Gastroesophageal sphincter (tissue), 4 donors: Measurements from ENCODE around the gene EDEM2. TPM values are rescaled to one million over a fixed set of nuclear protein-coding genes. Genes with fewer than 3 reads are reported as not detected.

Source experiments
- ATAC-seq: fragments of 150-250 bp; one replicate; pipeline ENCODE4 v1.9.1; 2016; ENCODE audit warnings: mild to moderate bottlenecking, moderate library complexity
- H3K27ac ChIP-seq, 4 donors: fragments of 200-600 bp; sonication (generic) in 3 of 4; 1 replicate in 3 of 4; 2 replicates in 1 of 4; pipeline ENCODE4 v1.5.1; 2016 to 2019
- H3K27me3 ChIP-seq: fragments of 200-600 bp; sonication (generic); one replicate; pipeline ENCODE4 v1.5.1; 2019
- H3K36me3 ChIP-seq, 2 donors: fragments of 200-600 bp; sonication (generic); one replicate each; pipeline ENCODE4 v1.5.1; 2019; ENCODE audit warnings: control low read depth in 1 of 2
- H3K4me1 ChIP-seq, 3 donors: fragments of 200-600 bp; sonication (generic); 1 replicate in 2 of 3; 2 replicates in 1 of 3; pipeline ENCODE4 v1.5.1; 2016 to 2019; ENCODE audit warnings: control low read depth in 2 of 3
- H3K4me3 ChIP-seq, 2 donors: fragments of 200-600 bp; sonication (generic); one replicate each; pipeline ENCODE4 v1.5.1; 2019; ENCODE audit warnings: mild to moderate bottlenecking in 1 of 2, moderate library complexity in 1 of 2
- H3K9me3 ChIP-seq, 3 donors: fragments of 200-600 bp; sonication (generic); one replicate each; pipeline ENCODE4 v1.5.1; 2017 to 2019; ENCODE audit warnings: control low read depth in 2 of 3
- EP300 ChIP-seq: sonication (generic); formaldehyde crosslinking; IDR thresholded peaks from one replicate; pipeline ENCODE4 v1.6.1; 2017; ENCODE audit warnings: antibody characterized with exemption, mild to moderate bottlenecking
- POLR2A ChIP-seq, 2 donors: fragments of 450-650 bp; IDR thresholded peaks; one replicate each; pipeline ENCODE4 v1.6.1; 2017; ENCODE audit warnings: antibody characterized with exemption in 2 of 2, mild to moderate bottlenecking in 2 of 2, moderate library complexity in 1 of 2
- POLR2AphosphoS5 ChIP-seq: sonication (generic); formaldehyde crosslinking; IDR thresholded peaks from one replicate; pipeline ENCODE4 v1.6.1; 2017; ENCODE audit warnings: antibody characterized with exemption
- WGBS, 2 donors: methylation state at CpG; one replicate each; pipeline ENCODE4 v1.1.5; 2018; ENCODE audit warnings: low coverage in 1 of 2; 5-methylcytosine and 5-hydroxymethylcytosine counted together
- total RNA-seq, 4 donors: library from RNA; depleted of rRNA; stranded (reverse); fragments of >200 nt; gene quantifications; one replicate each; pipeline ENCODE4 v1.1.0, GENCODE V29; 2016
- TF ChIP-seq, protein P1 (sequence below), 4 experiments: fragments of 200-600 bp in 2 of 4; fragments of 450-650 bp in 2 of 4; sonication (generic) in 1 of 4; IDR thresholded peaks; one replicate each; pipeline ENCODE4 v1.5.1; 2017 to 2019; ENCODE audit warnings: antibody characterized with exemption in 4 of 4, mild to moderate bottlenecking in 2 of 4, moderate library complexity in 2 of 4

Gene EDEM2
- total RNA-seq, 4 donors from 2014 or later = 11.2 to 18.9 (median 13.5) TPM

DNA sequence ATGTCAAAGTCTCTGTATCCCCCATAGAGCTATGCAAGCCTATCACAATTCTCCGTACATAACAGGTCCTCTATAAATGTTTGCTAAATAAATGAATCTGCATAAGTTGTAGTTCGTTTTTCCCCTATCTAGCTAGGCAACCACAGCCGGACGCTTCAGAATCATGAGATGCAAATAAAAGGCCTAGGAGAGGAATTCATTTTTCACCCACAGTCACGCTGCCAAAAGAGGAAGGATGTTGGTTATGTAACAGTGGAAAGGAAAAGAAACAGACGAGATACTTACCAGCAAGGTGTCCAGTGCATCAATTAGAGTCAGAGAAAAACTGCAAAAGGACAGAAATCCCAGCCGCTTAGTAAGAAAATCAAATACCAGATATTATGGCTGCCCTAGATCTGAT is 2.4 kb downstream of the EDEM2 start:
- Histone ChIP-seq H3K27me3 (no peaks in the 10 kb centered on the region), H3K27ac (peak overlapping the region in 2 of 4 donors; percentile 29 to 42), H3K9me3 (no peaks in the 10 kb centered on the region), H3K4me1 (peaks cover 0 to 33% (median 14%) of the 10 kb centered on the region in 3 donors), H3K4me3 (no peak overlapping the region), H3K36me3 (peaks cover 0 to 47% of the 10 kb centered on the region in 2 donors)
- TF ChIP-seq POLR2AphosphoS5 (no peak), EP300 (no peak), POLR2A (IDR thresholded peaks at IDR 0.05) (no peak)
- TF ChIP-seq, protein P1, sequence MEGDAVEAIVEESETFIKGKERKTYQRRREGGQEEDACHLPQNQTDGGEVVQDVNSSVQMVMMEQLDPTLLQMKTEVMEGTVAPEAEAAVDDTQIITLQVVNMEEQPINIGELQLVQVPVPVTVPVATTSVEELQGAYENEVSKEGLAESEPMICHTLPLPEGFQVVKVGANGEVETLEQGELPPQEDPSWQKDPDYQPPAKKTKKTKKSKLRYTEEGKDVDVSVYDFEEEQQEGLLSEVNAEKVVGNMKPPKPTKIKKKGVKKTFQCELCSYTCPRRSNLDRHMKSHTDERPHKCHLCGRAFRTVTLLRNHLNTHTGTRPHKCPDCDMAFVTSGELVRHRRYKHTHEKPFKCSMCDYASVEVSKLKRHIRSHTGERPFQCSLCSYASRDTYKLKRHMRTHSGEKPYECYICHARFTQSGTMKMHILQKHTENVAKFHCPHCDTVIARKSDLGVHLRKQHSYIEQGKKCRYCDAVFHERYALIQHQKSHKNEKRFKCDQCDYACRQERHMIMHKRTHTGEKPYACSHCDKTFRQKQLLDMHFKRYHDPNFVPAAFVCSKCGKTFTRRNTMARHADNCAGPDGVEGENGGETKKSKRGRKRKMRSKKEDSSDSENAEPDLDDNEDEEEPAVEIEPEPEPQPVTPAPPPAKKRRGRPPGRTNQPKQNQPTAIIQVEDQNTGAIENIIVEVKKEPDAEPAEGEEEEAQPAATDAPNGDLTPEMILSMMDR (IDR thresholded peaks at IDR 0.05) = no peak
- ATAC-seq = no peak
- 20 to 48% methylated on average over 3 to 5 of the region's 7 CpGs for WGBS, 2 donors

DNA sequence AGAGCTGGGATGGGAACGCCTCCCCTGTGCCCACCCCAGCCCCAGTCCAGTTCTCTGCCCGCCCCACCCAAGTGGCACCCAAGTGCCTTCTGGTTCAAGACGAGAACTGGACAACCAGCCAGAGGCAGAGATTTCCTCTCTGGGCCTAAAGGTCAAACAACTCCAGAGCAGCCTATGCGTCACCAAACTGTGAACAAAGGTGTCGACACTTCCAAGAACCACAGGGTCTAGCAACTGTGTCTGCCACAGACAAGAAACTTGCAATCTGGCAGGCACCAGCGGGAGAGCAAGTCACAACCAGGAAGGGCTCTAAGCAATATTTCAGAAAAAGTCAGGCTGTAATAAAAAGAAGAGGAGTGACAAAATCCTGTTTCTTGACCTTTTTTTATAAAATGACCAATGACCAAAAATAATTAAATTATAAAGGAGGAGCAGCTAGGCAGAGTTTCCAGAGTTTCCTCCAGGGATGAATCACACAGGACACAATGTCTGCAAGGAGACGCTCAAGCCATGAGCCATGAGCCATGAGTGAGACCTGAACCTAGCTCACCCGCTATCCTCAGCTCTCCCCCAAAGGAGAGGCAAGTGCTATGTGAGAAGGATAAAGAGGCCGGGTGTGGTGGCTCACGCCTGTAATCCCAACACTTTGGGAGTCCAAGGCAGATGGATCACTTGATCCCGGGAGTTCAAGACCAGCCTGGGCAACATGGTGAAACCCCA is 11.1 kb downstream of the EDEM2 start:
- H3K36me3 ChIP-seq = peaks cover 0 to 93% of the 10 kb centered on the region in 2 donors
- no peak overlapping the region for H3K4me3 ChIP-seq
- no peaks in the 10 kb centered on the region for H3K9me3 ChIP-seq
- no peaks in the 10 kb centered on the region for H3K27me3 ChIP-seq
- ATAC-seq = peak; percentile 73
- H3K27ac ChIP-seq = peak overlapping the region in 3 of 4 donors; percentile 41 to 75 (median 73)
- WGBS, 2 donors = 69 to 84% methylated on average over 6 to 8 of the region's 11 CpGs
- no peak for TF ChIP-seq EP300
- no peak for TF ChIP-seq POLR2AphosphoS5
- TF ChIP-seq, protein P1 (IDR thresholded peaks at IDR 0.05) = no peak
- peaks cover 0 to 17% (median 0%) of the 10 kb centered on the region in 3 donors for H3K4me1 ChIP-seq

DNA sequence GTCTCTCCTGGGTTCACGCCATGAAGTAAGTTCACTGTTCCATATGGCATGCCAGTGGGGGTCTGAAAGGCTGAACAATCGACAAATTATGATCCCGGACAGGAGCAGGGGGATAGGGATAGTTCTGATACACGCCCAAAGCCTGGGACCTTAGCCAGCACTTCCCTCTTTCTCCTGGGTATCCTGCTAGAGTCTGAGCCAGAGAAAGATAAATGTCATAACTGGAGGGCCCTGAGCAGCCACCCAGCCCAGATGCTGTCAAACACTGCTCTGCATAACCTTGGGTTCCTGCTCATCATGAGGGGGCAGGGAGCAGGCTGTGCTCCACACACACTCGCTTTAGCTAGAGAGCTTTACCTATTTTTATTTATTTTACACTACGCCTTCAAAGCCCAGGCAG is 12.3 kb downstream of the EDEM2 start:
- no peak for TF ChIP-seq POLR2AphosphoS5
- Histone ChIP-seq H3K36me3 (peaks cover 0 to 97% of the 10 kb centered on the region in 2 donors), H3K4me3 (no peak overlapping the region), H3K9me3 (no peaks in the 10 kb centered on the region), H3K4me1 (peaks cover 0 to 17% (median 0%) of the 10 kb centered on the region in 3 donors), H3K27me3 (no peaks in the 10 kb centered on the region), H3K27ac (peak overlapping the region in 3 of 4 donors; percentile 41 to 75 (median 70))
- no peak for ATAC-seq
- WGBS, 2 donors = 87 to 100% methylated on average over 2 to 6 of the region's 6 CpGs

DNA sequence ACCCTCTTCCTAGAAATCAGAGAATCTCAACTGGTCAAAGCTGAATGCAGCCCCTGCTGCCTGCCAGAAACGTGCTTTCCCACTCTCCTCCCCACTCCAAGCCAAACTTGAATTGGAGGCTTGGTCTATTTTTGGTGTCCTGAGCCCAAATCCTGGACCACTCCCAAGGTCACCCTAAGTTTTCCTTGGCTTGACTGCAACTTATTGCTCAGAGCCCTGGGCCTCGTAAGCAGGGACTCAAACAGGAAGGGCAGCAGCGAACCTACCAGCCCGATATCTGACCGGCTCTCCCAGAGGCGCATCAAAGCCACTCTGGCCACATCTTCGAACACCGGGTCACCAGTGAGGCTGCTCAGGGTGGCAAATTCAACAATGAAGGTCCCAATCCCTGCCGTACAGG is 12.7 kb downstream of the EDEM2 start:
- 50% methylated on average over 1 of the region's 9 CpGs; no CpG with 5 or more reads in 1 of the 2 donors for WGBS, 2 donors
- H3K27me3 ChIP-seq = no peaks in the 10 kb centered on the region
- H3K4me3 ChIP-seq = no peak overlapping the region
- no peak for ATAC-seq
- H3K9me3 ChIP-seq = no peaks in the 10 kb centered on the region
- no peak for TF ChIP-seq POLR2AphosphoS5
- TF ChIP-seq POLR2A (IDR thresholded peaks at IDR 0.05) = no peak
- TF ChIP-seq, protein P1 (IDR thresholded peaks at IDR 0.05) = no peak
- TF ChIP-seq EP300 = no peak
- H3K27ac ChIP-seq = peak overlapping the region in 3 of 4 donors; percentile 41 to 75 (median 70)
- peaks cover 0 to 97% of the 10 kb centered on the region in 2 donors for H3K36me3 ChIP-seq
- H3K4me1 ChIP-seq = peaks cover 0 to 17% (median 0%) of the 10 kb centered on the region in 3 donors

DNA sequence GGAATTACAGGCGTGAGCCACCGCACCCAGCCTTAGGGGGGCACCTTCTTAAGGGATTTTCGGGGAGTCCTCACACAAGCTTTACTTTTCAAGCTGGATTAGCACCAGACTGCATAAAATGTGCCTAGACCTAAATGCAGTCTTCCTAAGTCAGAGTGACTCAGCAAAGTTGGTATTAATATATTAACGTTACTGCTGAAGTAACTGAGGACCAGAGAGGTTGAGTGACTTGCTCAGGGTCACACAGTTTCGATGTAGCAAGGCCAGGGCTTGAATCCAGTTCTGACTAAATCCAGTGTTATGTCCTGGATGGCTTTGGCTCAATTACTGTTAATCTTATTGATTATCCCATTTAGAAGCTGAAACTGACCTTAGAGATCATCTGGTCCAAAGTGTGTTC is 13.4 kb downstream of the EDEM2 start:
- H3K4me1 ChIP-seq = peaks cover 0 to 17% (median 0%) of the 10 kb centered on the region in 3 donors
- 78 to 100% methylated on average over 1 to 5 of the region's 5 CpGs for WGBS, 2 donors
- no peaks in the 10 kb centered on the region for H3K9me3 ChIP-seq
- ATAC-seq = no peak
- peak overlapping the region in 1 of 4 donors; percentile 75 for H3K27ac ChIP-seq
- H3K36me3 ChIP-seq = peaks cover 0 to 97% of the 10 kb centered on the region in 2 donors
- H3K4me3 ChIP-seq = no peak overlapping the region
- TF ChIP-seq POLR2AphosphoS5 (no peak), POLR2A (IDR thresholded peaks at IDR 0.05) (no peak), EP300 (no peak)
- TF ChIP-seq, protein P1 (IDR thresholded peaks at IDR 0.05) = no peak
- no peaks in the 10 kb centered on the region for H3K27me3 ChIP-seq
